NOMO-1 treated with DMSO at 0.1 percent for 48 hours (cell line): ENCODE data around the gene RPS19.

Experiments
- DNase-seq: peaks from one replicate; lab custom pipeline; 2025; ENCODE audit not compliant: unreplicated experiment; lab: John Stamatoyannopoulos, UW

RPS19 gene

GRCh38 chr19:41877916-41878905 is 18.2 kb downstream of the RPS19 start:
- no peak for DNase-seq

GRCh38 chr19:41879080-41879479 is 19.0 kb downstream of the RPS19 start:
- no peak for DNase-seq

GRCh38 chr19:41879670-41880328 is 19.7 kb downstream of the RPS19 start:
- DNase-seq = no peak

- no peak for DNase-seq
Observed at GRCh38 chr19:41880329-41880708, 20.3 kb downstream of the RPS19 start.

DNA sequence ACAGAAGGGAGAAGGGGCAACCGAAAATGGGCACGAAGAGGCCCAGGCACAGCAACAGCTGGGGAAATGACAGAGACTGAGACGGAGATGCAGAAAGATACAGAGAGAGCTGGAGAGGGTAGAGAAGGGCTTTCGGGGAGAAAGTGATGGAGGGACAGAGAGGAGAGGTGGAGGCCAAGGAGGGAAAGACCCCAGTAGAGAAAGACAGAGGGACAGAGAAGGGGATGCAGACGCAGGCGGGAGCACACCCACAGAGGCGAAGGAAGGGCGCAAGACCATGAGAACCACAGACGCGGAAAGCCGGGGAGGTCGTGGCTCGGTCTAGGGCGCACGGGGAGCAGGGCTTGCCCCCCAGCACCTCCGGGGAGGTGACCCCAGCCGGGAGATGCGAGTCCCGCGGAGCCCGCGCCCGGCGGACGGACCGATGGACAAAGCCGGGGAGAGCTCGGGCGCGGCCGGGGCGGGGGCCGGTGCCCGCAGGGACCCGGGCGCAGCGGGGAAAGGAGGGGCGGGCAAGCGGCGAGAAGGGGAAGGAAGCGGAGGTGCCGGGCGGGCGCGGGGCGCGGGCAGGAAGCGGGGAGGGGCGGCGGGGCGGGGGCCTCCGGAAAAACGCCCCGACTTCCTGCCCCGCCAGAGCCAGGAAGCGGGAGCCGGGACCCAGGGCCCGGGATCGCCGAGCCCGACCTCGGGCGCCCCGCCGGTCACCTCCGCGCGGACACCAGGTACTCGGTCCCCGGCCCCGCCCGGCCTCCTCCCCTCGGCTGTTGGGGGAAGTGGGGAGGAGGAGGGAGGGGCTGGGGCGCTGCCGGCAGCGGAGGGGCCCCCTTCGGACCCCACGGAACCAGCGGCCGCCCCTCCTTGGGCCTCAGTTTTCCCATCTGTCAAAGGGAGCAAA is 22.8 kb downstream of the RPS19 start, which contains the start of gene ARHGEF1:
Gene ARHGEF1 (plus strand): TSS at position 617 of the 895 bp plus-strand sequence. CDS start 4,899 bp downstream, outside the sequence.
- DNase-seq = peak; percentile 36

- DNase-seq = no peak
Observed at GRCh38 chr19:41883463-41883820, 23.4 kb downstream of the RPS19 start.

- peak; percentile 98 for DNase-seq
Observed at GRCh38 chr19:41883821-41884733, 24.0 kb downstream of the RPS19 start.

GRCh38 chr19:41886761-41887710 is 27.0 kb downstream of the RPS19 start:
- no peak for DNase-seq

GRCh38 chr19:41887711-41888382 is 27.8 kb downstream of the RPS19 start:
- no peak for DNase-seq

DNA sequence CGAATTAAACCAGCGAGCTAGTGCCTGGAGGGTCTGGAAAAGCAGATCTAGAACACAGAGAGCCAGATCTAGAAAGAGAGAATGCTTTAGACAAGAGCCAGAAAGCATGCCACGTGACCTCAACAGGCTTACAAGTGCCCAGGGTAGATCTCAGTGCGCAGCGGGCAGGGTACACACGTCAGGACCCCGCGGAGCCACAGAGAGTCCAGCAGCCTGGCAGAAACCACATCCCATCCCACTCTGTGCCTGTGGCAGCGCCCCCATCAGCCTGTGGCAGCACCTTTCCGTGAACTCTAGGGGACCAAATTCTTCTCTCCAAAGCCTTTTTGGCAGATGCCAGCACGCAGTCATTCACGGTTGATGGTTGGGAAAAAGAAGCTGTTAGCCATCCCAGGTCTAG is 28.9 kb downstream of the RPS19 start:
- DNase-seq = no peak

- no peak for DNase-seq
Observed at GRCh38 chr19:41889896-41890295, 29.8 kb downstream of the RPS19 start.

GRCh38 chr19:41890936-41891335 is 30.9 kb downstream of the RPS19 start:
- DNase-seq = no peak

- DNase-seq = no peak
Observed at GRCh38 chr19:41892173-41892902, 32.3 kb downstream of the RPS19 start.

DNA sequence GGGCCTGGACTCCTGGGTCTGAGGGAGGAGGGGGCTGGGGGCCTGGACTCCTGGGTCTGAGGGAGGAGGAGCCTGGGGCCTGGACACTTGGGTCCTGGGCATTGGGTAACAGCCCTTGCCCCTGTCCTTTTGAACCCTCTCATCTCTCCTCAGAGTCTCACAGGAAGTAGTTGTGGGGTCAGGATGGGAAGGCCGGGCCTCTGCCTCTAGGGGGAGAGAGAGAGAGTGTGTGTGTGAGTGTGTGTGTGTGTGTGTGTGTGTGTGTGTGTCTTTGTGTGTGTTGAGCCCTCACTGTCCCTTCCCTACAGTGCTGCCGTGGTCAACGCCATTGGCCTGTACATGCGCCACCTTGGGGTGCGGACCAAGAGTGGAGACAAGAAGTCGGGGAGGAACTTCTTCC is 33.8 kb downstream of the RPS19 start:
- DNase-seq = peak; percentile 12

- no peak for DNase-seq
Observed at GRCh38 chr19:41894350-41894749, 34.3 kb downstream of the RPS19 start.

DNA sequence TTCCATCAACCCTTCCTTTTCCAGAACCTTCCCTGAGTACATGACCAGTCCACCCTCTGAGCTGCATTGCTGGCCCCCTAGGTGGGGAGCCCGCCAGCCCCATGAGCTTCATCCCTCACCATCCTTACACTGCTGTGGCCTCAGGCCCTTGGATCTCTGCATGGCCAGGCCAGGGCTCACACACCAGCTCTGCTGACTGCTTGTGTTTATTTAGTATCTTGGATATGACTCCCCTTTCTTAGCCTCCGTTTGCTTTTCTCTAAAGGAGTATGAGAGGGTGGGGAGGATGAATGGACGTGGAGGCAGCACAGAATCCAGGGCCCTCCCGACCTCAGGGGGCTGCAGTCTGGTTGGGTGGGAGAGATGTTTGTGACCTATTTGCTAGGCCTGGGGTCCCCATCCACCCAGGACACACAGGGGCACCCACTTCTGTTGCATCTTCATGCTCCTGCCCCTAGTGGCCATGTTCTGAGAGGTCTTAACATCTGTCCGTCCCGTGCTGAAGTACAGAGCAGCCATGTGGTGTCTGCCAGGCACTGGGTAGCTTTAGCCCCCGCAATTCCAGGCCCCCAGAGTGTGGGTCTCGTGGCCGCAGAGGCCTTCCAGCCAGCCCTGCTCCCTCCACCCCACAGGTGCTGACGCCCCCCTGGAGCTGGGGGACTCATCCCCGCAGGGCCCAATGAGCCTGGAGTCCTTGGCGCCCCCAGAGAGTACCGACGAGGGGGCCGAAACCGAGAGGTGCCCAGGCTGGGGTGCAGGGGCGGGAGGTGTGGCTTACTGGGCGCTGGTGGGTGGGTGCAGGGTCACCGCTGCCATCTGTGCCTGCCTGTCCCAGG is 35.9 kb downstream of the RPS19 start:
- no peak for DNase-seq

DNA sequence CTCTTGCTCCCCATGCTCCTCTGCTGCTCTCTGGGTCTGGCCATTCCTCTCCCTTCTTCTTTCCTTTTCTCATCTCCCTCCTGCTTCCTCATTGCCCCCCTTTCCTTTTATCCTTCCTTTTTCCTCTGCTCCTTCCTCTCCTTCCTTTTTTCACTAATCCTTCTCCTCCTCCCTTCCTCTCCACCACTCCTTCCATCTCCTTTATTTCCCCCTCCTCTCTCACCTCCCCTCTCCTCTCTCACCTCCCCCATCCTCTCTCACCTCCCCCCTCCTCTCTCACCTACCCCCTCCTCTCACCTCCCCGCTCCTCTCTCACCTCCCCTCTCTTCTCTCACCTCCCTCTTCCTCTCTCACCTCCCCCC is 36.5 kb downstream of the RPS19 start:
- DNase-seq = no peak
